ENCODE measurements around the gene AMOTL1. TPM values are rescaled to one million over a fixed set of nuclear protein-coding genes. Genes with fewer than 3 reads are reported as not detected.
"Not testable (repeated sequence)": the region's sequence is repeated elsewhere in the genome, so short reads cannot be mapped to it uniquely, and the experiment has no call there.

Gene AMOTL1
- polyA plus RNA-seq, 3 donors: 39.1 to 49.9 (median 47.3) TPM

DNA sequence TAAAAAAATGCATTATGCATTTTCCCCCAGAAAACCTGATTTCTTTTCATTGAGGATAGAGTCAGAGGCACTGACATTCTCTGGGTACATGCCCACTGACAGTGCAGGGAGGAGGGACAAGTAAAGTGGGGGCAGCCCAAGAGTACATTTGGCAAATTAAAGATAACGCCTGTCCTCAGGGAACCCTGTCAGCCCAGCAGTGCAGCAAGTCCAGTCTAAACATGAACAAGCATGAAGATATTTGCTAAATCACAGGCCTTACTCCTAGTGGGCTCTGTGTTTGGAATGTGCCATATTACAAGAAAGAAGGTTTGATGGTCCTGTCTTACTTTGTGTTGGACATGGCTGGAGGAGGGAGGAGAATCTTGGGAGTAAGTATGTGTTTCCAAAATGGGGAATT lies 37.9 kb downstream of the AMOTL1 start:
- no peak for DNase-seq (ENCODE audit: extremely low read depth in 1 of 11, low read depth in 9 of 11, low spot score in 4 of 11)

DNA sequence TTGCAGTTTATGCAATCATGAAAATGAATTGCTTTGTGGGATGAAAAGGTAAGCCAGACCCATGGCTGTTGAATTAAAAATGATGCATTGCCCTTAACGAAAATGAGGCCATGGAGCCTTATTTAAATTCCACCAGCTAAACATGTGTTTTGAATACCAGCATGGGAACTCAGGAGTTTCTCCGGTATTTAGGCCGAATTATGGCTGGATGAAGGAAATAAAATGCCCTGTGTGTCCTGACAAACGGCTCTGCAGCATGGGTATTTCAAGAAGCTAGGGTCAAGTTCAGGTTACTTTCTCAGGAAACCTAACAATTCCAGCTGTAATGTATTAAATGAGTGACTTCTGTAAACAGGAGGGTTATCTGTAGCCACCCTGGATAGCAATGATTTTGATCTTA lies 38.3 kb downstream of the AMOTL1 start:
- DNase-seq (ENCODE audit: extremely low read depth in 1 of 11, low read depth in 9 of 11, low spot score in 4 of 11): no peak

- no peak for DNase-seq (ENCODE audit: extremely low read depth in 1 of 11, low read depth in 9 of 11, low spot score in 4 of 11)
These were observed 41.1 kb downstream of the AMOTL1 start for GRCh38 chr11:94809251-94809650.

DNA sequence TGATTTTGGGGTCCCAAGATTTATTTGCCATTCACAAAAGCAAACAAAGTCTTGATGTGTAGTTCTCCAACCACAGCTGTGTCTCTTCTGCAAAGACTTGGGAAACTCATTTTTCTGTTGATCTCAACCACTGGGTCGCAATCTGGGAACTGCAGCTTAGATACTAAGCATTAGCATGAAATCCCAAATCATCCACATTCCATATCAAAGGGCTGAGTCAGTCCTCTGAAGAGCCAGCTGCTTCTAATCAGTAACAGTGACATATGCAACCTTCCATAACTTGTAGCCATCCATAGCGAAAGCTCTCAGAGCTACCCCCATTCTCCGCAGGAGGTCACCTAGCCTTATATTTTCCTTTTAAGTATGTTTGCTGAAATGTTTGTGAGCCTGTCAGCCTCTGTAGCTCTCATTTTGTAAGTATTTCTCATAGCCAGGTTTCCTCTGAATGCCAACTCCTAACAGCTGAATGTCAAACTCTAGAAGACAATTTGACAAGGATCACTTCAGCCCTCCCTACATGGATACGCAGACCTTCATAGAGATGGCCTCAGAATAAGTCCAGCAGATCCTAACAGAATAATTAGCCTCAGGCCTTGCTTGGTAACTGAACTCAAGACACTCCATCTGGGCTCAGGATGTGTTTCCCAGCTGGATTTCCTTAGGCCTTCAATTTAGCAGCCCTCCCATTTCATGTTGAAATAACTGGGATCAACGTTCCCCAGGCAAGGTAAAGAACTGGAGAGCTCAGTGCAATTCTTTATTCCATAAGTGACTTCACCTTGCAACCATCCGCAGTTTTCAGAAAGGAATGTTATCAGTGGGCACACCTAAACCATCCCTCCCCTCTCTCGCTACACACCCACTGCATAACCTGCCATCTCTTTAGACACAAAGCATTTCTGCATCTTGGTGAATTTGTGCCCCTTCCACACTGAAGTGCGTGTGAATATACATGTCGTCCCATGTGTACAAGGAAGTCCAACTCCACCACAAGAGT lies 44.9 kb downstream of the AMOTL1 start:
- not testable (repeated sequence) for DNase-seq (ENCODE audit: extremely low read depth in 1 of 11, low read depth in 9 of 11, low spot score in 4 of 11)

GRCh38 chr11:94814272-94814976 lies 46.3 kb downstream of the AMOTL1 start:
- DNase-seq (ENCODE audit: extremely low read depth in 1 of 11, low read depth in 9 of 11, low spot score in 4 of 11): no peak

GRCh38 chr11:94815705-94816344 lies 47.7 kb downstream of the AMOTL1 start:
- no peak for DNase-seq (ENCODE audit: extremely low read depth in 1 of 11, low read depth in 9 of 11, low spot score in 4 of 11)

DNA sequence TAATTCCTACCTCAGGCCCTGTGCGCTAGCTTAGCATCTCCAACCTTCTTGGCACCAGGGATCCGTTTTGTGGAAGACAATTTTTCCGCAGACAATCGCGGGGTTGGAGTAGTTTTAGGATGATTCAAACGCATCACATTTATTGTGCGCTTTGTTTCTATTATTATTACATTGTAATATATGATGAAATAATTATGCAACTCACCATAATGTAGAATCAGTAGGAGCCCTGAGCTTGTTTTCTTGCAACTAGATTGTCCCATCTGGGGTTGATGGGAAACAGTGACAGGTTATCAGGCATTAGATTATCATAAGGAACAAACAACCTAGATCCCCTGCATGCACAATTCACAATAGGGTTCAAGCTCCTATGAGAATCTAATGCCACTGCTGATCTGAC lies 52.3 kb downstream of the AMOTL1 start:
- no peak for DNase-seq (ENCODE audit: extremely low read depth in 1 of 11, low read depth in 9 of 11, low spot score in 4 of 11)

GRCh38 chr11:94821439-94821838 lies 53.3 kb downstream of the AMOTL1 start:
- DNase-seq (ENCODE audit: extremely low read depth in 1 of 11, low read depth in 9 of 11, low spot score in 4 of 11): no peak

GRCh38 chr11:94822080-94822479 lies 53.9 kb downstream of the AMOTL1 start:
- no peak for DNase-seq (ENCODE audit: extremely low read depth in 1 of 11, low read depth in 9 of 11, low spot score in 4 of 11)

- DNase-seq (ENCODE audit: extremely low read depth in 1 of 11, low read depth in 9 of 11, low spot score in 4 of 11): no peak
These were observed 55.1 kb downstream of the AMOTL1 start for GRCh38 chr11:94823102-94823732.

DNA sequence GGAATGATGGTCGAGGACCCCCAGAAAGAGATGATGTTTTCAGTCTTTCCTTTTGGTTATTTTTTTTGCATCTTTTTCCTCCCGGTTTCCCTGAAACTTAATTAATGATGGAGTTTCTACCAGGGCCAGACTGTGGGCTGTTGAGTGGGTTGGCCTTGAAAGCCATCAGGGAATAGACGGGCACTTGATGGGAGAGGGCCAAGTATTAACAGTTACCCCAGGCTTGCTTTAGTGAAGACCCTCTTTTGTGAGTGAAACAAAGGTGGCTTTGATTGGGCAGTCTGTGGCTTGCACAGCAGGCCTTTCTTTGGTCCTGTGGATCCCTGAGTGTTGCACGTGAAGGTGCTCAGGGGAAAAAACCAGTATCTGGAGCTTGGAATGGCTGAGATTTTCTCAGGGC lies 56.9 kb downstream of the AMOTL1 start:
- no peak for DNase-seq (ENCODE audit: extremely low read depth in 1 of 11, low read depth in 9 of 11, low spot score in 4 of 11)

GRCh38 chr11:94825481-94825880 lies 57.3 kb downstream of the AMOTL1 start:
- no peak for DNase-seq (ENCODE audit: extremely low read depth in 1 of 11, low read depth in 9 of 11, low spot score in 4 of 11)

DNA sequence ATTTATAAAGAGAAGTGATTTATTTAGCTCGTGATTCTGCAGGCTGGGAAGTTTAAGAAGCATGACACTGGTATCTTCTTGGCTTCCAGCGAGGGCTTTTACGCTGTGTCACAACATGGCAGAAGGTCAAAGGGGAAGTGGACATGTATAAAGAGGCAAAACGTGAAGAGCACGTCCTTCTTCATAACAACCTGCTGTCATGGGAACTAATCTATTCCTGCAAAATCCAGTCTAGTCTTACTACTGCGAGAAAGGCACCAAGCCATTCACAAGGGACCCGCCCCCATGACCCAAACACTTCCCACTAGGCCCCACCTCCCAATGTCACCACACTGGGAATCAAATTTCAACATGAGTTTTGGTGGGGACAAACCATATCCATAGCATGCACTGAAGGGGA lies 58.3 kb downstream of the AMOTL1 start:
- no peak for DNase-seq (ENCODE audit: extremely low read depth in 1 of 11, low read depth in 9 of 11, low spot score in 4 of 11)

DNA sequence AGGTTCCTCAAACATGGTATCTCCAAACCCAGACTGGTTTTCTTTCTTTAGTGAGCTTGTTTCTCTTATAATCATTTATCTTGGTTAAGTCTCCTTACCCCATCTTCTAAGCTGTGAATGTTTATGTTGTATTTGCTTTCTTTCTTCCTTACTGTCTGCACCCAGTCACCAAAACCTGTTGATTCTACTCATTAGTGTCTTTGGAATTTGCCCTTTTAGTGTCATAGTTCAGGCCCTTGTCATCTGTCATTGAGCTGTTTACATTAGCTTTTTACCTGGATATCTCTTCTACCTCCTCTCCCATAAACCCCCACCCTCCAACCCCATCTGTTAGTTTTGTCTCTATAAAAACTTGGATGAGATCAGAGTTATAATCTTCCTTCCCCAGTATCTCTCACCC lies 59.9 kb downstream of the AMOTL1 start:
- no peak for DNase-seq (ENCODE audit: extremely low read depth in 1 of 11, low read depth in 9 of 11, low spot score in 4 of 11)

- DNase-seq (ENCODE audit: extremely low read depth in 1 of 11, low read depth in 9 of 11, low spot score in 4 of 11): no peak
These were observed 62.8 kb downstream of the AMOTL1 start for GRCh38 chr11:94830722-94831510.

DNA sequence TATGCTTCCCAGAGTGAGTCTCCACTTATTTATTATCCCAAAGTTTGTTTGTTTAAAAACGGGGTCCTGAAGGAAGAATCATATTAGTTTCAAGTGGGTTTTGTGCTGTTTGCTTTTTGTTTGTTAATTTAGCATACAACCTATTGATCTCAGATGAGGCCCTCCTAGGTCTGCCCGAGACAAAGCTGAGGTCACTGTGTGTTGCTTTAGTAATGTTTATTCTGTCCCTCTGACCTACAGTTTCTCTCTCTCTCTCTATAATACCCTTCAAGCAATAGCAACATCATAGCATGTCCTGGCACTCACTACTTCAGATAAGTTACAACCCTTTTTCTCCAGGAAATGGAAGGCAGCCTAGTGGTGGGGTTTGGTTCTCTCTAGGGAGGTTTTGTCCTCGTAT lies 63.4 kb downstream of the AMOTL1 start:
- no peak for DNase-seq (ENCODE audit: extremely low read depth in 1 of 11, low read depth in 9 of 11, low spot score in 4 of 11)

DNA sequence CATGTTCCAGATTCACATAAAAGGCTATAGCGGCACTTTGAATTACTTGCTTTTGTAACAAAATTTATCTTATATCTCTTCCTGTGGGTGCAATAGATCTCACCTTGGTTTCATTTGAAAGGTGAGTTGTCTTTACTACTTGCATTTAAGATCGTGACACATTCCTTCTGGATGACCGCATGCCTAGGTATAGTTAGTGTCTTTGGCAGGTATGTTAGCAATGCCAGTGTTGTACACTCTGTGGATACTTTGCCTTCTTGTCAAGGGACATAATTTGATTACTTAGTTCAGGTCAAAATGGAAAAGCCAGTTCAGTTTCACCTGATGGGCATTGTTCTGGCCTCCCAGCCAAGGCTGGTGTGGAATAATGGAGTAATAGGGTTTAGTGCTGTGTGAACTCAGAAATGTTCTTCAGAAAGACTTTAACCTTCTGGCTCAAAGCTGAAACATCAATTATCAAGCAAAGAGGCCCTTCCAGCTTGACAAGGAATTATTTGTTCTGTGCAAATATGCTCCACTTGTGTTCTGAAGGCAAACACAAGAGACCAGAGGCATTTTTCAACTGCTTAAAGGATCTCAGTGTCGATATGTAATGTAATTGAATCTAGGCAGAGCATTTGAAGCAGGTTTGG lies 64.6 kb downstream of the AMOTL1 start:
- no peak for DNase-seq (ENCODE audit: extremely low read depth in 1 of 11, low read depth in 9 of 11, low spot score in 4 of 11)

- DNase-seq (ENCODE audit: extremely low read depth in 1 of 11, low read depth in 9 of 11, low spot score in 4 of 11): no peak
These were observed 66.9 kb downstream of the AMOTL1 start for GRCh38 chr11:94834911-94835593.

Data from renal cortex interstitium (tissue), 11 donors.